A549 (cell line): Measurements from ENCODE around the gene CYLC2. TPM values are rescaled to one million over a fixed set of nuclear protein-coding genes. Genes with fewer than 3 reads are reported as not detected.

Source experiments
- ATAC-seq, 2 experiments: fragments of 200-7000 bp in 1 of 2; fragments of >200 bp in 1 of 2; cut with Nextera tagmentation in 1 of 2; cut with Tn5 transposase in 1 of 2; 3 replicates each; pipeline versions ENCODE4 v1.8.0 to v1.9.1; 2018 to 2020; ENCODE audit warnings: mild to moderate bottlenecking in 1 of 2, moderate library complexity in 1 of 2
- CTCF ChIA-PET: fragments of 300-600 bp; sonication (Branson Sonifier 250); formaldehyde crosslinking; extraction: SDS; loops from one replicate; lab custom pipeline; 2021; ENCODE audit warnings: antibody characterized with exemption, inconsistent platforms; lab: Yijun Ruan, JAX
- POLR2A ChIA-PET: fragments of 350-600 bp; formaldehyde crosslinking; extraction: SDS; loops from one replicate; lab custom pipeline; 2021; ENCODE audit warnings: antibody characterized with exemption, inconsistent platforms; lab: Yijun Ruan, JAX
- DNase-seq, 2 experiments: peaks; one replicate each; pipeline versions ENCODE4 v3.0.0 to v3.0.0-alpha.2; 2011 to 2016; ENCODE audit warnings: low read depth in 1 of 2, low spot score in 1 of 2
- FAIRE-seq: peaks from 2 replicates; lab custom pipeline; 2011; peaks lifted over from hg19 to GRCh38; lab: Jason Lieb, UNC
- H3K27ac ChIP-seq, 2 experiments: fragments of >200 bp; sonication (Bioruptor Twin); formaldehyde crosslinking; 3 replicates each; pipeline ENCODE4 v1.5.1; 2016 to 2017
- H3K4me1 ChIP-seq: fragments of >200 bp; sonication (Bioruptor Twin); formaldehyde crosslinking; 3 replicates; pipeline ENCODE4 v1.6.1; 2016
- H3K4me2 ChIP-seq: fragments of >200 bp; sonication (Bioruptor Twin); formaldehyde crosslinking; 3 replicates; pipeline ENCODE4 v1.6.1; 2016
- H3K4me3 ChIP-seq: fragments of >200 bp; sonication (Bioruptor Twin); formaldehyde crosslinking; 3 replicates; pipeline ENCODE4 v1.5.1; 2016
- H3K9me3 ChIP-seq: fragments of >200 bp; sonication (Bioruptor Twin); formaldehyde crosslinking; 3 replicates; pipeline ENCODE4 v1.6.1; 2016
- CBX8 ChIP-seq: fragments of 200-600 bp; sonication (generic); IDR thresholded peaks from 2 replicates; pipeline ENCODE4 v1.6.1; 2016
- EHMT2 ChIP-seq: fragments of 200-600 bp; sonication (generic); IDR thresholded peaks from 2 replicates; pipeline ENCODE4 v1.6.1; 2016; ENCODE audit warnings: antibody characterized with exemption, low read depth, mild to moderate bottlenecking, moderate library complexity
- ESRRA ChIP-seq: fragments of 150-350 bp; IDR thresholded peaks from 2 replicates; pipeline ENCODE4 v1.6.1; 2014; ENCODE audit warnings: mild to moderate bottlenecking, low read length, borderline replicate concordance
- FOSB ChIP-seq: fragments of 250-450 bp; sonication (Bioruptor Pico); IDR thresholded peaks from 2 replicates; pipeline ENCODE4 v1.5.0; 2020; ENCODE audit warnings: mild to moderate bottlenecking, moderate library complexity
- FOSL2 ChIP-seq, 2 experiments: fragments of 450-650 bp in 1 of 2; fragments of >200 bp in 1 of 2; sonication (Bioruptor Twin) in 1 of 2; formaldehyde crosslinking; IDR thresholded peaks; 2 replicates each; pipeline versions ENCODE4 v1.5.0 to v1.6.1; 2016 to 2020; ENCODE audit warnings: mild to moderate bottlenecking in 1 of 2, moderate library complexity in 1 of 2
- HES2 ChIP-seq: fragments of >200 bp; sonication (Bioruptor Twin); formaldehyde crosslinking; IDR thresholded peaks from 2 replicates; pipeline ENCODE4 v1.6.1; 2016
- JUNB ChIP-seq: fragments of >200 bp; sonication (Bioruptor Twin); formaldehyde crosslinking; IDR thresholded peaks from 2 replicates; pipeline ENCODE4 v1.6.1; 2016
- KDM1A ChIP-seq: fragments of 200-600 bp; sonication (generic); IDR thresholded peaks from 2 replicates; pipeline ENCODE4 v1.6.1; 2016; ENCODE audit warnings: low read depth, mild to moderate bottlenecking
- KDM5A ChIP-seq: fragments of 200-600 bp; sonication (generic); IDR thresholded peaks from 2 replicates; pipeline ENCODE4 v1.6.1; 2016; ENCODE audit warnings: antibody characterized with exemption, mild to moderate bottlenecking
- MAZ ChIP-seq: fragments of 150-350 bp; IDR thresholded peaks from 2 replicates; pipeline ENCODE4 v1.6.1; 2014; ENCODE audit warnings: antibody characterized with exemption, low read depth, low read length, borderline replicate concordance
- MYC ChIP-seq: IDR thresholded peaks from 2 replicates; pipeline ENCODE4 v1.6.1; 2012; ENCODE audit warnings: mild to moderate bottlenecking, inconsistent platforms, low read length, improper control_type of control experiment, borderline replicate concordance
- POLR2A ChIP-seq: IDR thresholded peaks from 2 replicates; pipeline ENCODE4 v1.6.1; 2012; ENCODE audit warnings: mild to moderate bottlenecking, low read length
- RAD21 ChIP-seq, 2 experiments: fragments of >200 bp in 1 of 2; sonication (Bioruptor Twin) in 1 of 2; formaldehyde crosslinking in 1 of 2; IDR thresholded peaks in 1 of 2; conservative IDR thresholded peaks in 1 of 2; 2 replicates in 1 of 2; 3 replicates in 1 of 2; pipeline ENCODE4 v1.6.1; 2012 to 2018; ENCODE audit warnings: inconsistent platforms in 1 of 2
- RCOR1 ChIP-seq: fragments of 150-350 bp; IDR thresholded peaks from 2 replicates; pipeline ENCODE4 v1.6.1; 2014; ENCODE audit warnings: antibody characterized with exemption, low read length, low read depth
- RFX5 ChIP-seq: fragments of 450-650 bp; IDR thresholded peaks from 2 replicates; pipeline ENCODE4 v1.7.1; 2014; ENCODE audit warnings: antibody characterized with exemption, mild to moderate bottlenecking, moderate library complexity
- SMC3 ChIP-seq: fragments of >200 bp; sonication (Bioruptor Twin); formaldehyde crosslinking; IDR thresholded peaks from 3 replicates; pipeline ENCODE4 v1.6.1; 2018; ENCODE audit warnings: inconsistent platforms
- SREBF2 ChIP-seq: fragments of 450-650 bp; IDR thresholded peaks from 2 replicates; pipeline ENCODE4 v1.6.1; 2014; ENCODE audit warnings: mild to moderate bottlenecking, moderate library complexity
- TP53 ChIP-seq: fragments of 250-450 bp; sonication (Bioruptor Pico); IDR thresholded peaks from 2 replicates; pipeline ENCODE4 v1.5.0; 2021; ENCODE audit warnings: mild to moderate bottlenecking, moderate library complexity
- USF2 ChIP-seq: fragments of 450-650 bp; IDR thresholded peaks from 2 replicates; pipeline ENCODE4 v1.6.1; 2014; ENCODE audit warnings: antibody characterized with exemption
- ZFP36 ChIP-seq: fragments of 450-650 bp; IDR thresholded peaks from 2 replicates; pipeline ENCODE4 v1.6.1; 2014; ENCODE audit warnings: borderline replicate concordance; ENCODE audit not compliant: partially characterized antibody
- WGBS: methylation state at CpG from one replicate; pipeline ENCODE4 v1.1.6; 2017; ENCODE audit errors: missing lambda C conversion rate; 5-methylcytosine and 5-hydroxymethylcytosine counted together
- polyA plus RNA-seq, 4 experiments: library from polyadenylated mRNA; depleted of rRNA in 3 of 4; stranded (reverse); fragments of >200 nt; fragmentation: RNase III in 1 of 4; extraction: RNeasy Plus Mini Kit Qiagen cat#74134 plus additional on column Dnase treatment in 1 of 4; gene quantifications; 2 replicates in 3 of 4; 3 replicates in 1 of 4; pipeline ENCODE4 v1.2.3, GENCODE V29; 2011 to 2017
- TF ChIP-seq, protein P1 (sequence below): IDR thresholded peaks from 2 replicates; pipeline ENCODE4 v1.6.1; 2012
- TF ChIP-seq, protein P2 (sequence below): fragments of >200 bp; sonication (Bioruptor Twin); formaldehyde crosslinking; IDR thresholded peaks from 3 replicates; pipeline ENCODE4 v1.5.1; 2016
- TF ChIP-seq, protein P3 (sequence below): IDR thresholded peaks from 2 replicates; pipeline ENCODE4 v1.6.1; 2012; ENCODE audit warnings: low read depth, borderline replicate concordance

The CYLC2 gene
- polyA plus RNA-seq, 2 of the 4 experiments (the other 2 are of a cell fraction), result not detected

- ChIA-PET CTCF (no interaction called here), POLR2A (no interaction called here)
- Histone ChIP-seq H3K4me1 (no peaks in the 10 kb centered on the region), H3K27ac (no peak overlapping the region), H3K9me3 (peaks cover 4% of the 10 kb centered on the region; the same call in 1 of the 3 replicates), H3K4me2 (no peak overlapping the region)
- ATAC-seq, result no peak
- no CpG with 5 or more reads among the region's 2 CpGs for WGBS
- no peak for DNase-seq
- TF ChIP-seq, protein P1, sequence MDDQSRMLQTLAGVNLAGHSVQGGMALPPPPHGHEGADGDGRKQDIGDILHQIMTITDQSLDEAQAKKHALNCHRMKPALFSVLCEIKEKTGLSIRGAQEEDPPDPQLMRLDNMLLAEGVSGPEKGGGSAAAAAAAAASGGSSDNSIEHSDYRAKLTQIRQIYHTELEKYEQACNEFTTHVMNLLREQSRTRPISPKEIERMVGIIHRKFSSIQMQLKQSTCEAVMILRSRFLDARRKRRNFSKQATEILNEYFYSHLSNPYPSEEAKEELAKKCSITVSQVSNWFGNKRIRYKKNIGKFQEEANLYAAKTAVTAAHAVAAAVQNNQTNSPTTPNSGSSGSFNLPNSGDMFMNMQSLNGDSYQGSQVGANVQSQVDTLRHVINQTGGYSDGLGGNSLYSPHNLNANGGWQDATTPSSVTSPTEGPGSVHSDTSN, result no peak
- no peak for TF ChIP-seq MAZ
- TF ChIP-seq KDM5A, result no peak
- no peak for TF ChIP-seq SREBF2
- no peak for TF ChIP-seq MYC
- TF ChIP-seq RFX5, result no peak
- TF ChIP-seq CBX8, result no peak
- no peak for TF ChIP-seq HES2
- TF ChIP-seq USF2, result no peak
- TF ChIP-seq SMC3, result no peak
- TF ChIP-seq, protein P2, sequence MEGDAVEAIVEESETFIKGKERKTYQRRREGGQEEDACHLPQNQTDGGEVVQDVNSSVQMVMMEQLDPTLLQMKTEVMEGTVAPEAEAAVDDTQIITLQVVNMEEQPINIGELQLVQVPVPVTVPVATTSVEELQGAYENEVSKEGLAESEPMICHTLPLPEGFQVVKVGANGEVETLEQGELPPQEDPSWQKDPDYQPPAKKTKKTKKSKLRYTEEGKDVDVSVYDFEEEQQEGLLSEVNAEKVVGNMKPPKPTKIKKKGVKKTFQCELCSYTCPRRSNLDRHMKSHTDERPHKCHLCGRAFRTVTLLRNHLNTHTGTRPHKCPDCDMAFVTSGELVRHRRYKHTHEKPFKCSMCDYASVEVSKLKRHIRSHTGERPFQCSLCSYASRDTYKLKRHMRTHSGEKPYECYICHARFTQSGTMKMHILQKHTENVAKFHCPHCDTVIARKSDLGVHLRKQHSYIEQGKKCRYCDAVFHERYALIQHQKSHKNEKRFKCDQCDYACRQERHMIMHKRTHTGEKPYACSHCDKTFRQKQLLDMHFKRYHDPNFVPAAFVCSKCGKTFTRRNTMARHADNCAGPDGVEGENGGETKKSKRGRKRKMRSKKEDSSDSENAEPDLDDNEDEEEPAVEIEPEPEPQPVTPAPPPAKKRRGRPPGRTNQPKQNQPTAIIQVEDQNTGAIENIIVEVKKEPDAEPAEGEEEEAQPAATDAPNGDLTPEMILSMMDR, result no peak
- no peak for TF ChIP-seq JUNB
- no peak for TF ChIP-seq KDM1A
- TF ChIP-seq, all 56 proteins: peak for 0
- no peak overlapping the region for H3K4me3 ChIP-seq
- FAIRE-seq, result no peak
Measured at GRCh38 chr9:102967979-102968378, 27.2 kb upstream of the CYLC2 start.

DNA sequence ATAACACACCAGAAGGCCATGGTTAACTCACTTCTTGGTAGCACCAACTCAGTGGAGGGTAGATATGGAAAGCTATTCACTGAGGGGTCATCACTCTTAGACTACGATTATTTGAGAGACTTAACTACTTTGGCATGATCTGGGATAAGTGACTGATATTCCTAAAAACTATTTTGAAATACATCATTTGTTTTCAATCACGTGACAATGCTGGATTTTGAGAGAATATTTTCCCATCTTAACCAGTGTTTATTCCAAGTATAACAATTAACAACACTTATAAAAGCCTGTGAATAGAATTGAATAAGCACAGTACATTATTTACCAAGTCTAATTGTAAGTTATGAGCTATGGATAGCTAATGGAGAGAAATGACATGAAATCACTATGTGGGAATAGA lies 22.4 kb upstream of the CYLC2 start:
- CTCF ChIA-PET, result no interaction called here
- TF ChIP-seq RCOR1 (no peak), EHMT2 (no peak), ZFP36 (no peak), RAD21 (conservative IDR thresholded peaks at IDR 0.05 in 1 of 2, IDR thresholded peaks at IDR 0.05 in 1 of 2) (no peak), SREBF2 (no peak), POLR2A (no peak), ESRRA (no peak), FOSB (CRISPR knock-in tag) (no peak)
- TF ChIP-seq, protein P3, sequence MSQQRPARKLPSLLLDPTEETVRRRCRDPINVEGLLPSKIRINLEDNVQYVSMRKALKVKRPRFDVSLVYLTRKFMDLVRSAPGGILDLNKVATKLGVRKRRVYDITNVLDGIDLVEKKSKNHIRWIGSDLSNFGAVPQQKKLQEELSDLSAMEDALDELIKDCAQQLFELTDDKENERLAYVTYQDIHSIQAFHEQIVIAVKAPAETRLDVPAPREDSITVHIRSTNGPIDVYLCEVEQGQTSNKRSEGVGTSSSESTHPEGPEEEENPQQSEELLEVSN, result no peak
- Histone ChIP-seq H3K27ac (no peak overlapping the region), H3K9me3 (no peaks in the 10 kb centered on the region; the same call in 2 of the 3 replicates), H3K4me3 (no peak overlapping the region), H3K4me2 (no peak overlapping the region), H3K4me1 (no peaks in the 10 kb centered on the region)
- FAIRE-seq, result no peak
- ATAC-seq, result no peak
- POLR2A ChIA-PET, result no interaction called here
- DNase-seq, result no peak
- 8% methylated on average over 2 of the region's 2 CpGs for WGBS

- TF ChIP-seq TP53 (CRISPR knock-in tag) (no peak), FOSL2 (IDR thresholded peaks at IDR 0.05) (no peak), FOSL2 (CRISPR knock-in tag; IDR thresholded peaks at IDR 0.05) (peak; percentile 60)
- TF ChIP-seq, all 56 proteins: peak for 1
- Histone ChIP-seq H3K4me2 (no peak overlapping the region), H3K27ac (no peak overlapping the region), H3K9me3 (no peaks in the 10 kb centered on the region; the same call in 2 of the 3 replicates), H3K4me3 (no peak overlapping the region), H3K4me1 (no peaks in the 10 kb centered on the region)
- CTCF ChIA-PET, result no interaction called here
- POLR2A ChIA-PET, result no interaction called here
- no peak for FAIRE-seq
- 11% methylated on average over 1 of the region's 1 CpG for WGBS
- DNase-seq, result peak; percentile 1 to 9
- ATAC-seq, result no peak
Measured at GRCh38 chr9:102974530-102974929, 20.6 kb upstream of the CYLC2 start.
